ENCODE measurements around the gene OR52R1. TPM values are rescaled to one million over a fixed set of nuclear protein-coding genes. Genes with fewer than 3 reads are reported as not detected.
"Not testable (repeated sequence)": the region's sequence is repeated elsewhere in the genome, so short reads cannot be mapped to it uniquely, and the experiment has no call there.

Gene OR52R1
- total RNA-seq, 2 donors from 2014 or later = not detected

GRCh38 chr11:4809246-4809645, 5.1 kb upstream of the OR52R1 start:
- 94% methylated on average over 2 of the region's 2 CpGs; no CpG with 5 or more reads in 1 of the 2 experiments for WGBS, 2 experiments (ENCODE audit: insufficient coverage in 1 of 2, insufficient read length in 1 of 2)
- Histone ChIP-seq H3K9ac (ENCODE audit: extremely low read depth, low read length, poor library complexity, severe bottlenecking) (no peak overlapping the region), H3K27me3 (ENCODE audit: control insufficient read depth, insufficient read depth, low read length, poor library complexity, severe bottlenecking) (no peaks in the 10 kb centered on the region), H3K4me1 (ENCODE audit: control insufficient read depth, insufficient read depth, low read length) (no peaks in the 10 kb centered on the region), H3K27ac (ENCODE audit: low read depth, low read length) (no peak overlapping the region), H3K4me3 (ENCODE audit: low read length) (no peak overlapping the region), H3K9me3 (ENCODE audit: control insufficient read depth, low read length) (no peaks in the 10 kb centered on the region), H3K36me3 (ENCODE audit: control insufficient read depth, insufficient read depth, low read length) (no peaks in the 10 kb centered on the region)
- DNase-seq = no peak
- no peak overlapping the region for H3K27ac Mint-ChIP-seq
- no peaks in the 10 kb centered on the region for H3K9me3 Mint-ChIP-seq
- no peak for TF ChIP-seq CTCF (conservative IDR thresholded peaks at IDR 0.05)
- H3K4me3 Mint-ChIP-seq = no peak overlapping the region
- no peaks in the 10 kb centered on the region for H3K4me1 Mint-ChIP-seq
- no peaks in the 10 kb centered on the region for H3K27me3 Mint-ChIP-seq (ENCODE audit: insufficient read depth)
- H3K36me3 Mint-ChIP-seq (ENCODE audit: low read depth) = no peaks in the 10 kb centered on the region

GRCh38 chr11:4808476-4808875, 4.3 kb upstream of the OR52R1 start:
- no peak overlapping the region for H3K27ac ChIP-seq (ENCODE audit: low read depth, low read length)
- no peak overlapping the region for H3K27ac Mint-ChIP-seq
- TF ChIP-seq CTCF (conservative IDR thresholded peaks at IDR 0.05) = no peak
- H3K4me3 ChIP-seq (ENCODE audit: low read length) = no peak overlapping the region
- H3K9me3 Mint-ChIP-seq = no peaks in the 10 kb centered on the region
- H3K27me3 Mint-ChIP-seq (ENCODE audit: insufficient read depth) = no peaks in the 10 kb centered on the region
- no peaks in the 10 kb centered on the region for H3K9me3 ChIP-seq (ENCODE audit: control insufficient read depth, low read length)
- no peaks in the 10 kb centered on the region for H3K4me1 ChIP-seq (ENCODE audit: control insufficient read depth, insufficient read depth, low read length)
- 100% methylated on average over 1 of the region's 1 CpG for WGBS, 2 experiments (ENCODE audit: insufficient coverage in 1 of 2, insufficient read length in 1 of 2)
- no peak overlapping the region for H3K9ac ChIP-seq (ENCODE audit: extremely low read depth, low read length, poor library complexity, severe bottlenecking)
- no peaks in the 10 kb centered on the region for H3K36me3 ChIP-seq (ENCODE audit: control insufficient read depth, insufficient read depth, low read length)
- no peaks in the 10 kb centered on the region for H3K36me3 Mint-ChIP-seq (ENCODE audit: low read depth)
- H3K27me3 ChIP-seq (ENCODE audit: control insufficient read depth, insufficient read depth, low read length, poor library complexity, severe bottlenecking) = no peaks in the 10 kb centered on the region
- H3K4me3 Mint-ChIP-seq = no peak overlapping the region
- H3K4me1 Mint-ChIP-seq = no peaks in the 10 kb centered on the region
- DNase-seq = no peak

GRCh38 chr11:4801316-4801715, 2.9 kb downstream of the OR52R1 start:
- not testable (repeated sequence) for DNase-seq; H3K4me1 ChIP-seq (ENCODE audit: control insufficient read depth, insufficient read depth, low read length); H3K9ac ChIP-seq (ENCODE audit: extremely low read depth, low read length, poor library complexity, severe bottlenecking); H3K9me3 Mint-ChIP-seq; H3K36me3 Mint-ChIP-seq (ENCODE audit: low read depth); H3K36me3 ChIP-seq (ENCODE audit: control insufficient read depth, insufficient read depth, low read length); H3K27me3 Mint-ChIP-seq (ENCODE audit: insufficient read depth); H3K27ac ChIP-seq (ENCODE audit: low read depth, low read length); H3K27me3 ChIP-seq (ENCODE audit: control insufficient read depth, insufficient read depth, low read length, poor library complexity, severe bottlenecking); H3K4me3 ChIP-seq (ENCODE audit: low read length); H3K4me3 Mint-ChIP-seq; H3K27ac Mint-ChIP-seq
- 83 to 89% methylated on average over 4 of the region's 5 CpGs for WGBS, 2 experiments (ENCODE audit: insufficient coverage in 1 of 2, insufficient read length in 1 of 2)
- peaks cover 16% of the 10 kb centered on the region for H3K9me3 ChIP-seq (ENCODE audit: control insufficient read depth, low read length)
- peaks cover 11% of the 10 kb centered on the region for H3K4me1 Mint-ChIP-seq

Measured in endodermal cell (in vitro differentiated cells).